ENCODE measurements around the gene POC1A.

POC1A gene

DNA sequence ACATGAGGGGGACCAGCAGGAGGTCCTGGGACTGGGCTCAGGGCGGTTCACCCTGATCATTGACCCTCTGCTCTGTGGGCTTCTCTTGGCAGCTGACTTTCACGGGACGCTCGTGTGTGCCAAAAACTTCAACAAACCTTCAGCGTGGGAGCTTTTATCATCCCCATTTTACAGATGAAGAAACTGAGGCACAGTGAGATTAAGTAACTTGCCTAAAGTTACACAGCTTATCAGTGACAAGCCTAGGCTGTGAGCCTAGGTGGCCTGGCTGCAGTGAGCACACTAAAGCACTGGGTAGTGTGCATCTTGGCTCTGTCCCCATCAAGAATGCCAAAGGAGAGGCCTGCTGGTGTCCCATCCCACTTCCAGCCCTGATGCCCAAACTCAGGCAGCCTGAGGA is 74.3 kb downstream of the POC1A start:
- H3K27me3 ChIP-seq (ENCODE audit: control insufficient read depth, insufficient read depth, low read length), result no peaks in the 10 kb centered on the region
- no CpG with 5 or more reads among the region's 5 CpGs for WGBS (ENCODE audit: insufficient coverage, insufficient read length)
- no peaks in the 10 kb centered on the region for H3K9me3 ChIP-seq (ENCODE audit: control insufficient read depth, insufficient read depth, low read length)
- no peaks in the 10 kb centered on the region for H3K4me1 ChIP-seq (ENCODE audit: control insufficient read depth, insufficient read depth, low read length)
- H3K27ac ChIP-seq (ENCODE audit: low read length), result no peak overlapping the region
- DNase-seq (ENCODE audit: low read depth, low spot score), result no peak
- no peak overlapping the region for H3K4me3 ChIP-seq (ENCODE audit: low read length)
- H3K36me3 ChIP-seq (ENCODE audit: control insufficient read depth, insufficient read depth, low read length), result no peaks in the 10 kb centered on the region

DNA sequence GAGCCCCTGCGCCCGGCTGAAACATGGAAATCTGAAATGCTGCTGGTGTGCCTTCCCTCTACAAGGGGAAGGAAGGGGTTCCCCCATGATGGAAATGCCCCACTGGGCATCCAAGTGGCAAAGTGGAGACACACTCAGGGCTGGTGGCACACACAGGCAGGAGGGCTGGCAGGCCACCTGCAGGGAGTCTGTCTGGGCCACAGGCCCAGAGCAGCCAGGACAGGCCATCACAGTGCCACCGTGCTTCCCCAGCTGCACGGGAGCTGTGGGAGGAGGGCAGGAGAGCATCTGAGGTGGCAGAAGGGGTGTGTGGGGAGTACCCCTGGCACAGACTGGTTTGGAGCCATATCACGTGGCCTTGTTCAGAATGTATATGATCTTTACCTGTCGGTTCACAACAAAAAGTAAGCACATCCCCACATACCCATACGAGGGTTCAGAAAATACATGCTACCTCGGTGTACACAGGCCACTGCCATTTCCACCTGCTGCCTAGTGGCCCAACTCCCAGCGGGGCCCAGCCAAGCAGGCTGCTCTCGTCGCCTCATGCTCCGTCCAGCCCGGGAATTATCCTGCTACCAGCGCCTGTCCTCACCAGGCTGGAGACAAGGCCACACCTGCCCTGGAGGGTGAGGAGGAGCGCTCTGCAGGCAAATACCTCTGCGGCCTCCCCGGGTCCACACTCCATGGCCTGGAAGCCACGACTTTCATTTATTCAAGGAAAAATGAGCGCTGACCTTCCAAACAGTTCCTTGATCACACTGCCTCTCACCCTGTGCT is 75.3 kb downstream of the POC1A start:
- no CpG with 5 or more reads among the region's 19 CpGs for WGBS (ENCODE audit: insufficient coverage, insufficient read length)
- Histone ChIP-seq H3K27me3 (ENCODE audit: control insufficient read depth, insufficient read depth, low read length) (no peaks in the 10 kb centered on the region), H3K36me3 (ENCODE audit: control insufficient read depth, insufficient read depth, low read length) (peaks cover 3% of the 10 kb centered on the region; the same call in 1 of the 2 replicates), H3K27ac (ENCODE audit: low read length) (no peak overlapping the region), H3K4me1 (ENCODE audit: control insufficient read depth, insufficient read depth, low read length) (no peaks in the 10 kb centered on the region), H3K9me3 (ENCODE audit: control insufficient read depth, insufficient read depth, low read length) (no peaks in the 10 kb centered on the region), H3K4me3 (ENCODE audit: low read length) (no peak overlapping the region)
- no peak for DNase-seq (ENCODE audit: low read depth, low spot score)

DNA sequence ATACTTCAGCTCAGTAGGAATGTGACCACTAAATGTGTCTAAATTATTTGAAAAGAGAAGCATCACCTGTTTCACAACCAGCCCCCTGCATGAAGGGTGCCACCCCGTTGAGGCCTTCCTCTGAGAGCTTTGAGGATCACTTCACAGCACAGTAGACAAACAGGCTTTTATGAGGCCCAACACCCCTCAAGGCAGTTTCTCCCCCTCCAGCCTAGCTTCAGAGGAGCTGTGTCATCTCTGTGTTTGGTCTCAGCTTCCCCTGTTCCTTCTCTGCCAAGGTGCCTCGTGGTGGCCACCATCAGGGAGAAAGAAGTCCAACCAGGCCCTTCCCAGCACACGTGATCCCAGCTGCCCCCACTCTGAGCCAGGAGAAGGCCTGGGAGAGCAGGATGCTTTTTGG is 76.3 kb downstream of the POC1A start:
- no peaks in the 10 kb centered on the region for H3K4me1 ChIP-seq (ENCODE audit: control insufficient read depth, insufficient read depth, low read length)
- H3K4me3 ChIP-seq (ENCODE audit: low read length), result no peak overlapping the region
- DNase-seq (ENCODE audit: low read depth, low spot score), result no peak
- H3K9me3 ChIP-seq (ENCODE audit: control insufficient read depth, insufficient read depth, low read length), result no peaks in the 10 kb centered on the region
- WGBS (ENCODE audit: insufficient coverage, insufficient read length), result no CpG with 5 or more reads among the region's 3 CpGs
- no peak overlapping the region for H3K27ac ChIP-seq (ENCODE audit: low read length)
- H3K36me3 ChIP-seq (ENCODE audit: control insufficient read depth, insufficient read depth, low read length), result peaks cover 7% of the 10 kb centered on the region; the same call in 1 of the 2 replicates
- no peaks in the 10 kb centered on the region for H3K27me3 ChIP-seq (ENCODE audit: control insufficient read depth, insufficient read depth, low read length)

- H3K27ac ChIP-seq (ENCODE audit: low read length), result no peak overlapping the region
- WGBS (ENCODE audit: insufficient coverage, insufficient read length), result no CpG with 5 or more reads among the region's 14 CpGs
- H3K9me3 ChIP-seq (ENCODE audit: control insufficient read depth, insufficient read depth, low read length), result no peaks in the 10 kb centered on the region
- no peak for DNase-seq (ENCODE audit: low read depth, low spot score)
- H3K4me1 ChIP-seq (ENCODE audit: control insufficient read depth, insufficient read depth, low read length), result no peaks in the 10 kb centered on the region
- H3K4me3 ChIP-seq (ENCODE audit: low read length), result no peak overlapping the region
- H3K36me3 ChIP-seq (ENCODE audit: control insufficient read depth, insufficient read depth, low read length), result peaks cover 7% of the 10 kb centered on the region; the same call in 1 of the 2 replicates
- H3K27me3 ChIP-seq (ENCODE audit: control insufficient read depth, insufficient read depth, low read length), result no peaks in the 10 kb centered on the region
These were observed 77.1 kb downstream of the POC1A start for GRCh38 chr3:52076896-52077780.

GRCh38 chr3:52073490-52073889 is 80.7 kb downstream of the POC1A start:
- H3K27ac ChIP-seq (ENCODE audit: low read length), result no peak overlapping the region
- no CpG with 5 or more reads among the region's 7 CpGs for WGBS (ENCODE audit: insufficient coverage, insufficient read length)

DNA sequence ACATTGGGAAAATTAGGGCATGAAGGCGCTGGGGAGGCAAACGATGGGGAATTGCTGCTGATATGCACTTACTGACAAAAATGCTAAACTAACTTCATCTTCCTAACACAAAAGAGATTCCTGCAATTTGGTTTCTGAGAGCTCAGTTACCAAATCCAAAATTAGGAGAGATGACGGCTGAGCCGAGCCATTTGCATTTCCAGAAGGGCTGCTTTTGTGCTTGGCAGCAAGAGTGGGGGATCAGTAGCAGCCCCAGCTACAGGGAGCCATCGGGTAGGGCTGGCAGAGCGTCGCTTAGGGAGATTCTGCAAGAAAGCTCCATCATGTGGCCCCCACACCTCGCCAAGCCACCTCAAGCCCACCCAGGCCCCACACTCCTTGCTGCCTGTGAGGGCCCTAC is 81.8 kb downstream of the POC1A start:
- Histone ChIP-seq H3K27ac (ENCODE audit: low read length) (no peak overlapping the region), H3K36me3 (ENCODE audit: control insufficient read depth, insufficient read depth, low read length) (peaks cover 7% of the 10 kb centered on the region; the same call in 1 of the 2 replicates), H3K9me3 (ENCODE audit: control insufficient read depth, insufficient read depth, low read length) (no peaks in the 10 kb centered on the region), H3K27me3 (ENCODE audit: control insufficient read depth, insufficient read depth, low read length) (no peaks in the 10 kb centered on the region), H3K4me1 (ENCODE audit: control insufficient read depth, insufficient read depth, low read length) (no peaks in the 10 kb centered on the region), H3K4me3 (ENCODE audit: low read length) (no peak overlapping the region)
- no CpG with 5 or more reads among the region's 8 CpGs for WGBS (ENCODE audit: insufficient coverage, insufficient read length)
- DNase-seq (ENCODE audit: low read depth, low spot score), result no peak

More at GRCh38 chr3:52073490-52073889, 80.7 kb downstream of the POC1A start:
- H3K36me3 ChIP-seq (ENCODE audit: control insufficient read depth, insufficient read depth, low read length), result peaks cover 7% of the 10 kb centered on the region; the same call in 1 of the 2 replicates
- H3K27me3 ChIP-seq (ENCODE audit: control insufficient read depth, insufficient read depth, low read length), result no peaks in the 10 kb centered on the region
- DNase-seq (ENCODE audit: low read depth, low spot score), result no peak
- no peak overlapping the region for H3K4me3 ChIP-seq (ENCODE audit: low read length)
- H3K4me1 ChIP-seq (ENCODE audit: control insufficient read depth, insufficient read depth, low read length), result no peaks in the 10 kb centered on the region
- no peaks in the 10 kb centered on the region for H3K9me3 ChIP-seq (ENCODE audit: control insufficient read depth, insufficient read depth, low read length)

DNA sequence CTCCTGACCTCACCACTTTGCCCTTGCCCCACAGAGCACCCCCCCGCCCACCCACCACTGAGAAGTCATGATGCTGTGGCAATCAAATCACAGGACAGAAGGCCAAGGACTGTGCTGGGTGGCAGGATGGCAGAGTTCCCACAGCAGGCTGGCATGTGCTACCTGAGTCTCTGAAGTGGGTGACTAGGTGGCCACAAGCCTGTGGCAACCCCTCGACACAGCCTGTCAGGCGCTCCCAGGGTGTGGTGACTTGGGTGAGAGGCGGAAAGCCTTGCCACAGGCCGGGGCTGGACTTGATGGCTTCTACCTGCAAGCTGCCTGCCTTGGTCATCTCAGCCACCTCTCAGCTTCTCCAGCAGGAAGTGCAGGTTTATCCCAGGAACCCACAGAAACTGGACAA is 82.2 kb downstream of the POC1A start:
- WGBS (ENCODE audit: insufficient coverage, insufficient read length), result no CpG with 5 or more reads among the region's 5 CpGs
- H3K27ac ChIP-seq (ENCODE audit: low read length), result no peak overlapping the region
- H3K4me1 ChIP-seq (ENCODE audit: control insufficient read depth, insufficient read depth, low read length), result no peaks in the 10 kb centered on the region

DNA sequence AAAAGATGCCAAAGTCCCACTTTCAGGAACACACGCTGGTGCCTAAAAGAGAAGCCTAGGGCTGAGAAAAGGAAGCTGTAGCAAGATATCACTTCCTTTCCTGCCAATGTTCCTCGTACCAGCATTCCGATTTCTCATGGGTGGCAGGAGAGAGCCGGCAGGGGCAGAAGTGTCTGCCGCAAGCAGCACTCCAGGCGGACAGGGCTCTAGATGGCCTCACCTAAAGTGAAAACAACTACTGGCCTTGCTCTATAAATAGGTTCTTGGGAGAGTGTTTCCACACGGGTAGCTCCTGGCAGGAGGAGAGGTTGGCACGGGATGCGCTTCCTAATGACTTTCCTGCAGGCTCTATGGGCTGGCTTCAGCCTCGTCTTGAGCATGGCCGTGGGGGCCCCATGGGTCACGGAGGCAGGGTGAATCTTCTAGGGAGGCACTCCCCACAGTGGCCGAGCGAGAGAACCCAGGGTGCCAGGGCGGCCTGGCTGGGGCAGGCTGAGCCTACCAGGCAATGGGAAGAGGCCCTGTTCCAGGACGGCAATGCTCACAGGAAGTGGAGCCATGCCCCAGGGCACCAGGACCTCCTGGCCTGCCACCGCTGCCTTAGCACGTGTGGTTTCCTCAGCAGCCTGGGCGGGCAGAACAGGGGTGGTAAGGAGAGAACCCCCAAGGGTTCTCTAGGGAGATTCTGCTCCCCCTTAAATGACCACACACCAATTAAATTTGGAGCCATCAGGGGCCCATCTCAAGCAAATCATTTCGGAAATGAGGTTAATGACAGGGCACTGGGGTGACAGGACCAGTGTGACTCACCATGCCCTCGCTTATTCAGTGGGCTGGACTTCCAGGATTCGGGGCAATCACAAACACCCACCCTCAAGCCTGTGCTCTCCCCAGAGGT is 83.2 kb downstream of the POC1A start:
- no CpG with 5 or more reads among the region's 22 CpGs for WGBS (ENCODE audit: insufficient coverage, insufficient read length)
- Histone ChIP-seq H3K27ac (ENCODE audit: low read length) (no peak overlapping the region), H3K27me3 (ENCODE audit: control insufficient read depth, insufficient read depth, low read length) (no peaks in the 10 kb centered on the region), H3K9me3 (ENCODE audit: control insufficient read depth, insufficient read depth, low read length) (no peaks in the 10 kb centered on the region), H3K36me3 (ENCODE audit: control insufficient read depth, insufficient read depth, low read length) (peaks cover 7% of the 10 kb centered on the region; the same call in 1 of the 2 replicates), H3K4me1 (ENCODE audit: control insufficient read depth, insufficient read depth, low read length) (no peaks in the 10 kb centered on the region), H3K4me3 (ENCODE audit: low read length) (no peak overlapping the region)
- no peak for DNase-seq (ENCODE audit: low read depth, low spot score)

More for the DNA sequence above, 82.2 kb downstream of the POC1A start:
- H3K27me3 ChIP-seq (ENCODE audit: control insufficient read depth, insufficient read depth, low read length), result no peaks in the 10 kb centered on the region
- DNase-seq (ENCODE audit: low read depth, low spot score), result no peak
- peaks cover 7% of the 10 kb centered on the region; the same call in 1 of the 2 replicates for H3K36me3 ChIP-seq (ENCODE audit: control insufficient read depth, insufficient read depth, low read length)
- no peak overlapping the region for H3K4me3 ChIP-seq (ENCODE audit: low read length)
- H3K9me3 ChIP-seq (ENCODE audit: control insufficient read depth, insufficient read depth, low read length), result no peaks in the 10 kb centered on the region

DNA sequence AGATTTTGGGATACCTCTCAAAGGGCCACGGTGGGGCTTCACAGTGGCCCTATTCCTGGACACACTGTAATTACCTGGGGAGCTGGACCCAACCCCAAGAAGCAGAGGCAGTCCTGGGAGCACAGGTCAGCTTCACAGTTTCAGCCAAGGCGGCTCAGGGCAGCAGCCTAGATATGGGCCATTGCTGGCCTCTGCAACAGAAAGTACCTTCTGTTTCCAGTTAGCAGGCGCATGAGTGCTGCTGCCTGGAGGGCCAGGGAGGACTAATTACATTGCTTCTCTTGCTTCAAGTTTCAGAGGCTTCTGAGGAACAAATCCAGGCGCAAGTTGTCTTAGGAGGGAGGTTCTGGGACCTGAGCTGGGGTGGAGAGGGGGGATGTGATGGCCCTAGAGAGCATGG is 84.4 kb downstream of the POC1A start:
- H3K27ac ChIP-seq (ENCODE audit: low read length), result no peak overlapping the region

GRCh38 chr3:52069135-52069534 is 85.1 kb downstream of the POC1A start:
- peaks cover 6% of the 10 kb centered on the region; the same call in 1 of the 2 replicates for H3K36me3 ChIP-seq (ENCODE audit: control insufficient read depth, insufficient read depth, low read length)
- WGBS (ENCODE audit: insufficient coverage, insufficient read length), result no CpG with 5 or more reads among the region's 5 CpGs

More for the DNA sequence above, 84.4 kb downstream of the POC1A start:
- Histone ChIP-seq H3K4me3 (ENCODE audit: low read length) (no peak overlapping the region), H3K4me1 (ENCODE audit: control insufficient read depth, insufficient read depth, low read length) (no peaks in the 10 kb centered on the region), H3K9me3 (ENCODE audit: control insufficient read depth, insufficient read depth, low read length) (no peaks in the 10 kb centered on the region), H3K27me3 (ENCODE audit: control insufficient read depth, insufficient read depth, low read length) (no peaks in the 10 kb centered on the region), H3K36me3 (ENCODE audit: control insufficient read depth, insufficient read depth, low read length) (peaks cover 7% of the 10 kb centered on the region; the same call in 1 of the 2 replicates)
- DNase-seq (ENCODE audit: low read depth, low spot score), result no peak
- no CpG with 5 or more reads among the region's 4 CpGs for WGBS (ENCODE audit: insufficient coverage, insufficient read length)

More at GRCh38 chr3:52069135-52069534, 85.1 kb downstream of the POC1A start:
- DNase-seq (ENCODE audit: low read depth, low spot score), result no peak
- H3K4me1 ChIP-seq (ENCODE audit: control insufficient read depth, insufficient read depth, low read length), result no peaks in the 10 kb centered on the region
- H3K4me3 ChIP-seq (ENCODE audit: low read length), result no peak overlapping the region
- no peak overlapping the region for H3K27ac ChIP-seq (ENCODE audit: low read length)
- no peaks in the 10 kb centered on the region for H3K27me3 ChIP-seq (ENCODE audit: control insufficient read depth, insufficient read depth, low read length)
- no peaks in the 10 kb centered on the region for H3K9me3 ChIP-seq (ENCODE audit: control insufficient read depth, insufficient read depth, low read length)

All from iPS DF 6.9 (cell line).